Measurements from ENCODE around the gene ZNF594.
"Not testable (repeated sequence)": the region's sequence is repeated elsewhere in the genome, so short reads cannot be mapped to it uniquely, and the experiment has no call there.

ZNF594 gene

GRCh38 chr17:5135726-5136579 lies 55.7 kb downstream of the ZNF594 start:
- DNase-seq, result no peak

GRCh38 chr17:5135131-5135712 lies 56.4 kb downstream of the ZNF594 start:
- not testable (repeated sequence) for DNase-seq

- DNase-seq, result not testable (repeated sequence)
Measured at GRCh38 chr17:5134571-5134970, 57.1 kb downstream of the ZNF594 start.

GRCh38 chr17:5133961-5134360 lies 57.7 kb downstream of the ZNF594 start:
- not testable (repeated sequence) for DNase-seq

GRCh38 chr17:5133311-5133710 lies 58.4 kb downstream of the ZNF594 start:
- DNase-seq, result no peak

GRCh38 chr17:5132503-5133225 lies 59.0 kb downstream of the ZNF594 start:
- DNase-seq, result not testable (repeated sequence)

- DNase-seq, result not testable (repeated sequence)
Measured at GRCh38 chr17:5131799-5132502, 59.7 kb downstream of the ZNF594 start.

GRCh38 chr17:5131146-5131715 lies 60.4 kb downstream of the ZNF594 start:
- DNase-seq, result no peak

- not testable (repeated sequence) for DNase-seq
Measured at GRCh38 chr17:5130687-5131086, 61.0 kb downstream of the ZNF594 start.

- DNase-seq, result not testable (repeated sequence)
Measured at GRCh38 chr17:5130261-5130660, 61.4 kb downstream of the ZNF594 start.

GRCh38 chr17:5129770-5130169 lies 61.9 kb downstream of the ZNF594 start:
- DNase-seq, result not testable (repeated sequence)
